COLO829 (cell line): Measurements from ENCODE around the gene SNX25.
A peak's percentile ranks its signal among the peaks of the same experiment; 100 is the strongest.
"Not testable (repeated sequence)": the region's sequence is repeated elsewhere in the genome, so short reads cannot be mapped to it uniquely, and the experiment has no call there.

ENCODE experiments used
- DNase-seq: peaks from one replicate; pipeline ENCODE4 v3.0.0; 2012; ENCODE audit warnings: low spot score

SNX25 gene

DNA sequence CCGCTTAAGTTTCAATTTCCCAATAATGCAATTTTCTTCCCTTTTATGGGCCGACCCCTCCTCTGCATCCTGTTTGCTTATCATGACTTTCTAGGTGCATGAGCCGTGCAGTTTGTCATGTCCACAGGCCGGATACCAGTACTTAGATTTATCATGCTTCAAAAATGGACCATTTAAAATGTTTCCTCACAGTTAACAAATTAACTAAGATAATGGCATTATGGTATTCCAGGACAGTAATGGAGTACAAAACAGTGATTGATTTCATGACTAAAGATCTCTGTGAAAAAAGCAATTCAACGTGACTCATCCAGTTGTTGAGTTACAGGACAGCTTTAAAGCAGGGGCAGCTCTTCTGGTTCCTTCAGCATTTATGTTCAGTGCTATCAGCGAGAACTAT, 23.0 kb downstream of the SNX25 start:
- peak; percentile 82 for DNase-seq

DNA sequence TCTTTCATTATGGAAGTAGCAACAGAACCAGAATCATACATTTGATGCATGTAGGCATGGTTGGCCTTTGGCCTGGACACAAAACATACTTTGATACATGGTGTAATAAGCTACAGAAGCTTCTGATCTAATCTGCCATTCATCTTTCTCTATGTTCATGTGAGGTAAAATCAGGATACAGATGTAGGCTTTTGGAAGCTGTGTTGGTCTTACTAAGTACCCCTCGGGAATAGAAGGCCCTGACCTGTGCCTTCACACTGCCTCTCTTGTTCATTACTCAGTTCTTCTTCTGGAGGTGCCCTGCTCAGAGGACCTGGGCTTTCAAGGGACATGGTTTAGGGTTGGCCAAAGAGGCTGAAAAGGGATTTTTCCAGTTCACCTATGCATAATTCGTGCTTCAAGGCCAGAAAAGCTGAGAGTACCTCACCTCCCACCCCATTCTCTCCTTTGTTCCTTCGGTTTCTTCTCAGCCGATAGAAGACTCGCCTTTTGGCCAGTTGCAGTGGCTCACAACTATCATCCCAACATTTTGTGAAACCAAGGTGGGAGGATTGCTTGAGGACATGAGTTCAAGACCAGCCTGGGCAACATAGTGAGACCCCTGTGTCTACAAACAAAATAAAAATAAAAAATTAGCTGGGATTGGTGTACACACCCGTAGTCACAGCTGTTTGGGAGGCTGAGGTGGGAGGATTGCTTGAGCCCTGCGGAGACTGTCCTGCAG, 25.9 kb downstream of the SNX25 start:
- no peak for DNase-seq

- no peak for DNase-seq
Observed at GRCh38 chr4:185235843-185236503, 26.6 kb downstream of the SNX25 start.

DNA sequence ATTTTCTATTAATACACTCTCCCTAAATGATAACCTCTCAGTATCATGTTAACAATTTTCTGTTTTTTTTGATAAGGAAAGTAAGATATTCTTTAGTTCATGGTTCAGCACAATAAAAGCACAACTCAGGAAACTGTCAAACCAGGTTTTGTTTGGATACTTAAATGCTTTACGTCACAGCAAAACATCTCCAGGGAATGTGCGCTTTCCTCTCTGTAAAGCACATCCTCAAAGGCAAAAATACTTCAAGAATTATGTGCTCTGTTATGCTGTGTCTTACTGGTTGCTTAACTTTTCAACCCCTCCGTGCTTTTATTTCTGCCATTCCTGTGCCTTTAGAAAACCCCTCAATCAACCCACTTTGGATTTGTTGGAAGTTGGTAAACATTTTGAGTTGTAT, 27.8 kb downstream of the SNX25 start:
- no peak for DNase-seq

DNA sequence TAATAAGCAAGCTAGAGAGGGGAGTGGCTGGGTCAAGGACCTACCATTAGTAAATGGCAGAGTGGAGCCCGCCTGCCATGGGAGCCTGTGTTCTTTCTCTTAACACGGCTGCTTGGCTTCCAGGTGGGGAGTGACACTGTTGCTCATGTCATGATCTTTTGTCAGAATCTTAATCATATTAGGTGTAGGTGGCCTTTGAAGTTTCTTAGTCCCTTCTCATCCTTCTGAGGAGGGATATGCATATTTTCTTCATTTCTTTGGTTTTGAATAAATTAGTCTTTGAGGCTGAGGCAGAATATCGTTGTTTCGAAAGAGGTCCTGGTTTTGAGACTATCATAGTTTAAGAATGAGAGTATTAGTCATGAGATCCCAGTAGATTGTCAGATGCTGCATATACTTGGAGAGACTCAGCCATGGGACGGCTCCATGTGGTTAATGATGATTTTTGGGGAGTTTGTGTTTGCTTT, 28.9 kb downstream of the SNX25 start:
- no peak for DNase-seq

DNA sequence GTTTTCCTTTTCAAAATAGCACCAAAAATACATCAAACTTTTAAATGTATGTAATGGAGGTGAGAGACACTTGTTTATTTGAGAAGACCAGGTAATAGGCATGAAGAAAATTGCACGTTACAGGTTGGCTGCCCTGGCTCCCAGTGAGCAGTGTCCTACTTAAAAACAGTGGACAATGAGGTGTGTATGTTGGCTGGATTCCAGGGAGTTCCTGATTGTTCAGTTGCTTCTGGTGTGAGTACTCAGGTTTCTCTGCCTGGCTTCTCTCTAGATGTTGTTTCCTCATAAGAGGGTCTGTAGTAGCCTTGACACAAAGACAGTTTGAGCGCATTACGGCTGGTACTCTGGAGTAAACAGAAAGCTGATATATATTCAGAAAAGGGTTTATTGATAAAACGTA, 29.4 kb downstream of the SNX25 start:
- no peak for DNase-seq

- not testable (repeated sequence) for DNase-seq
Observed at GRCh38 chr4:185240486-185240885, 31.1 kb downstream of the SNX25 start.

GRCh38 chr4:185242749-185243533, 33.5 kb downstream of the SNX25 start:
- DNase-seq = no peak

GRCh38 chr4:185243879-185244278, 34.5 kb downstream of the SNX25 start:
- no peak for DNase-seq

DNA sequence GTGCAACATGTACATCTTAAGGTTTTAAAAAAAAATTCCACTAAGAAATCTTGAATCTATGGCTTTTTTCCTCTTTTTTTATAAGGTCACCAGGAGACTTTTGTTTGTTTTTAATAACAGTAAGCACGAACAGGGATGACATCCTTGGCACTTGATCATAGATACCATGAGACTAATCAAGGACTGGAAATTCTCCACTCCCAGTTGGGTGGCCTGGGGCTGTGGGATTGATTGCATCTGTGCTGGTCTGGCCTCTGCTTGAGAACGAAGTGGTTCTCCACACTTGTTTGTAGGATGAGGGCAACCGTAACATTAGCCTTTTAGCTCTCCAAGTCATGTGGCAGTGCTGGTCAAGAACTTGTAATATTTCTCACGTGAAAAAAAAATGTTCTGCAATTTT, 35.4 kb downstream of the SNX25 start:
- DNase-seq = no peak

DNA sequence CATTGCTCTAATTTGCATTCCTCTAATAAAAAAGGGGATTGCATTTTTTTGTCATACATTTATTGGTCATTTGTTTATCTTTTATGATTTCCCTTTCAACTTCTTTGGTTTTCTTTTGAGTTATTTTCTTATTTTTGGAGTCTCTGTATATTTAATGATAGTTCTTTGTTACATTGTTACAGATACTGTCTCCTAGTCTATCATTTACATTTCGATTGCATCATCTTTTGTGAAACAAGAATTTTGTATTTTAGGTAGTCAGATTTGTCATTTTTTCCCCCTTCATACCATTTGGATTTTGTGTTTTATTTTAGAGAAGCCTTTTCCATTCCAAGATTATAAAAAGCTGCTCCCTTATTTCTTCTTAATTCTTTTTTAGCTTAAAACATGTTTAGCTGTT, 37.1 kb downstream of the SNX25 start:
- DNase-seq = no peak

DNA sequence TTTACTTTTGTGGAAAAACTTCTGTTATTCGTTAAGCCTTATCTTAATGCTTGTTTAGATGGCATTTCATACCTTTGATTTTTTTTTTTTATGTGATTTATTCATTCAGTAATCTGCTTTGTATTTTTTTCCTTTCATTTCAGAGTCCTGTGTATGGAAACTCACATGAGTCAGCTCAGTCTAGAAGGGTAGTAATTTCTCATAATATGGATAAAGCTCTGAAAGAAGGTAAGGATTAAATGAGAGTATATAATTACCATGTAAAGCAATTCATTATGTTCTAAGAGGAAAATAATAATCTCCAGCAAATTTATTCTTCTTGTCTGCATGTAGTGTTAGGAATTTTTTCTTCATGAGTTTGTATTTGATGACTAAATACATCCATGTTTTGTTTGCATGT, 37.8 kb downstream of the SNX25 start:
- DNase-seq = no peak

DNA sequence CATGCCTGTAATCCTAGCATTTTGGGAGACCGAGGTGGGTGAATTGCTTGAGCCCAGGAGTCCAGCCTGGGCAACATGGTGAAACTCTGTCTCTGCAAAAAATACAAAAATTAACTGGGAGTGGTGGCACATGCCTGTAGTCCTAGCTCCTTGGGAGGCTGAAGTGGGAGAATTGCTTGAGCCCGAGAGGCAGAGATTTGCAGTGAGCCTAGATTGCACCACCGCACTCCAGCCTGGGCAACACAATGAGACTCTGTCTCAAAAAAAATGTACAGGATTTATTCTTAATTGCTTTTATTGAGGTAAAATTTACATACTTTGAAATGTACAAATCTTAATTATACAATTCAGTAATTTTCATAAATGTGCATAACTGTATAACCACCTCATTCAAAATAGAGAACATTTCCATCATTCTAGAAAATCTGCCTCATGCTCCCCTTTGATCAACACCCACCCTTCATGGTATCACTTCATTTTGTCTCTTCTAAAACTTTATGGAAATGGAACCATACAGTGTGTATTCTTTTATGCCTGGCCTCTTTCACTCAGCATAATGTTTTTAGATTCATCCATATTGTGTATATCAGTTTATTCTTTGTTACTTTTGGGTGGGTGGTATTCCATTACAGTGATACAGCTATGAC, 39.1 kb downstream of the SNX25 start:
- DNase-seq = no peak

DNA sequence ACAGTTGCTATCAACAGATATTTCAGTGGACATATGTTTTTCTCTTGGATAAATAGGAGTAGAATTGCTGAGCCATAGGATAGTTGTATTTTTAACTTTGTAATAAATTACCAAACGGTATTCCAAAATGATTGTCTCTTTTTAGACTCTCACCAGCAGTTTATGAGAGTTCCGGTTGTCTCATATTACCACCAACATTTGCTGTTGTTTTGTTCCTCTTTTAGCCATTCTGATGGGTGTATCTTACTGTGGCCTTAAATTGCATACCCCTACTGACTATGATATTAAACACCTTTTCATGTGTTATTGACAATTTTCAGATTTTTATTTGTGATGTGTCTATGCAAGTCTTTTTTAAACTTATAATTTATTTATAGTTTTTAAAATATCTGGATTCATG, 39.7 kb downstream of the SNX25 start:
- DNase-seq = no peak

DNA sequence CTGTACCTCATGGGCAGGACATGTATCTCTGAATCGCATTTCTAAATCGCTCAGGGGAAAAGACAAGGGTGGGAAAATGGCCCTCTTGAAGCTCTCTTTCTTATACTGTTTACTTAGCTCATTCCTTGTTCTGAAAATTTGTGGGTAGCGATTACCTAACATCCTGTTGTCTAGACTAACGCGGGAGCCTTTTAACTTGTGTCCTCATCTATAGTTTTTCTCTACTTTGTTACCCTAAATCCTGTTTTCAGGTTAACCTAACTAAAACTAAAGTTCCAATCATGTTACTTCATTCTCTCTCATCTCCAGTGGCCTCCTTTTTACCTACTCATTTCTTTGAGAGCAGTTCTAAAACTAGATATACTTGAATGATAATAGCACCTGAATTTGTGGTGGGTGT, 45.0 kb downstream of the SNX25 start:
- no peak for DNase-seq

GRCh38 chr4:185255868-185256267, 46.5 kb downstream of the SNX25 start:
- DNase-seq = no peak

DNA sequence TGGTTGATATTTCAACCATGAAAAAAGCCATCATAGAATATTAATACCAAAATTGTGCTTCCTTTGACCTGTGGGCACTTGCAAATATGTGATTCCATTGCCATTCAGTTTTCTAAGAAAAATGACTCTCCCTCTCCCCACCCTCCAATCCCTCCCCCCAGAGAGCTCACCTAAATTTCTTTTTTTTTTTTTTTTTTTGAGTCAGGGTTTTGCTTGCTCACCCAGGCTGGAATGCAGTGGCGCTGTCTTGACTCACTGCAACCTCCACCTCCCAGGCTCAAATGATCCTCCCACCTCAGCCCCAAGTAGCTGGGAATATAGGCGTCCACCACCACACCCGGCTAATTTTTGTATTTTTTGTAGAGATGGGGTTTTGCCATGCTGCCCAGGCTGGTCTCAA, 47.0 kb downstream of the SNX25 start:
- no peak for DNase-seq

- DNase-seq = no peak
Observed at GRCh38 chr4:185257086-185257485, 47.7 kb downstream of the SNX25 start.

GRCh38 chr4:185257694-185258093, 48.3 kb downstream of the SNX25 start:
- no peak for DNase-seq

DNA sequence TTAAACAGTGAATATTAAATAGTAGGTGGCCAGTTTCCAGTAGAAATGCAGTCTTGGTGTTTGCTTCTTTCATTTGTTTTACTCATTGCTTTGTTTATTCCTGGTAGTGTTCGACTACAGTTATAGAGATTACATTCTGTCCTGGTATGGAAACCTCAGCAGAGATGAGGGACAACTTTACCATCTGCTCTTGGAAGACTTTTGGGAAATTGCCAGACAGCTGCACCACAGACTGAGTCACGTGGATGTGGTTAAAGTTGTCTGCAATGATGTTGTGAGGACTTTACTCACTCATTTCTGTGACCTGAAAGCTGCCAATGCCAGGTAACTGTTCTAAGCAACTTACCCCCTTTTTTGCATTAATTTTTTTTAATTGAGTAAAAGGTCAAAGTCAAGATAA, 49.3 kb downstream of the SNX25 start:
- not testable (repeated sequence) for DNase-seq

DNA sequence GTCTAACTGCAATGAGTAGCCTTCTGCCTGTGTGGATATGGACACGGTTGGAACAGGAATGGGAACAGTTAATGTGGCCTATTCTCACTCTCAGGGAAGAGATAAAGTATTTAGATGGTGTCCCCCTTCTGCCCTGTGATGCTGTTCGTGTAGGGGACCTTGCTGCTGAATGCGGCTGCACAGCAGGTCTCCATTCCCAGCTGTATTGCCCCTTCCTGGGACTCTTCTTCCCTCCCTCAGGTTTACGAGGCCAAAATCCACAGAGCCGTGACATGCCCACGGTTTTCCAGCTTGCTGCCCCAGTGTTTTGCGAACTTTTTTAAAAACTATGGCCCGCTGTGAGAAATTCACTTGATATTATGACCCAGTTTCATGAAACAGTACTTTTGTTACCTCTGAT, 50.3 kb downstream of the SNX25 start:
- no peak for DNase-seq

- no peak for DNase-seq
Observed at GRCh38 chr4:185261946-185262345, 52.5 kb downstream of the SNX25 start.

DNA sequence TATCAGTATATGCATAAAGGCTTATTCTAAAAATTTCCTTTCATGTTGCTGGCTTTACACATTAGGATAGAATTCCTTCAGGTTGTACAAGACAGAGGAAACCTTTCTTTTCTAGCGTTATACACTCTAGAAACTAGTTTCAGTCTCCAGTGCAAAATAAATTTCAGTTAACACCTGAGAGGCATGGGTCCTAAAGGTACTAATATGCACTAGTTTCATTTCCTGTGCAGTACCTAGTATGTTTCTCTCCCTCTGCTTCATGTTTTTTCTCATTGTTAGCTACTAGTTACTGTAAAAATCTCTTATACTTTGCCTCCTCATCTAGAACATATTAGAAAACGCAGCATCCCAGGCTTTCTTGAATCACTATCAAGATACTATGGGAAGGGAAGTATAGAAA, 54.0 kb downstream of the SNX25 start:
- no peak for DNase-seq
